HG03520 (cell line): ENCODE results near the gene TMEM107.
"Not testable (repeated sequence)": the region's sequence is repeated elsewhere in the genome, so short reads cannot be mapped to it uniquely, and the experiment has no call there.

Source experiments
- ATAC-seq: cut with Tn5 transposase; IDR thresholded peaks from one replicate; pipeline ENCODE4 v1.9.1; 2021; ENCODE audit warnings: mild to moderate bottlenecking, moderate library complexity; ENCODE audit not compliant: unreplicated experiment

The TMEM107 gene

DNA sequence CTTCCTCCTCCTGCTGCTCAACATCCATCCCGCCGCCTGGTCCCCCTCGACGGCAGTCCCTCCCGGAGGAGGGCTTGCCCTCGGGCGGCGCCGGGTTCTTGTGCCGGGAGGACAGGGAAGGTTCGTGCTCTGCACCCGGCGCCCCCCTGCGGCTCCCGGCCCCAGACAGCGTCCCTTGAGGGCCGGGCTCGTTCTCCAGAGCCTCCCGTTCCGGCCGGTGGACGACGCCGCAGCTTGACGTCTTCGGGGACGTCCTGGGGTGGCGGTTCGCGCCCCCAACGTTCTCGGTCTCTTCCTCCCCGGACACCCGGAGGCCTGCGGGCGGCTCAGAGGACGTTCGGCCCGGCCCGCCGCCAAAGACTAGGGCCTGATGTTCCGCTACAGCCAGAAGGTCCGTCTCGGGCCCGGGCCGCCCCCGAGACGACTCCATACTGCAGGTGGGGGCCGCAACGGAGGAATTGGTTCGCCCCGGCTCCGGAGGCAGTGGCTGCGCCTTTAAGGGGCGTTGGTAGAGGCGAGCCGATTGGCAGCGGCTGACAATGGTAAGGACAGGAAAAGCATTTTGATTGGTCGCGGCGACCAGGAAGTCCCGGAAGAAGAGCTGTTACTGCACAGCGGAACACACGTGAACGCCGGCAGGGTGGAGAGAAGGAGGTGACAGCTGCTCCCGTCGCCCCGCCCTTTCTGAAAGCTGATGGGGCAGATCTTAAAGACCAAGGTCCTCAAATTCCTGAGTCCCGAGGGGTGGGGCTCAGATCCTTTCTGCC is 13.7 kb upstream of the TMEM107 start, which contains the start of gene BORCS6:
Gene BORCS6 (minus strand): TSS at position 470 of the 767 bp plus-strand sequence. CDS start 40 bp downstream, at position 430.
- ATAC-seq: peak; percentile 39

DNA sequence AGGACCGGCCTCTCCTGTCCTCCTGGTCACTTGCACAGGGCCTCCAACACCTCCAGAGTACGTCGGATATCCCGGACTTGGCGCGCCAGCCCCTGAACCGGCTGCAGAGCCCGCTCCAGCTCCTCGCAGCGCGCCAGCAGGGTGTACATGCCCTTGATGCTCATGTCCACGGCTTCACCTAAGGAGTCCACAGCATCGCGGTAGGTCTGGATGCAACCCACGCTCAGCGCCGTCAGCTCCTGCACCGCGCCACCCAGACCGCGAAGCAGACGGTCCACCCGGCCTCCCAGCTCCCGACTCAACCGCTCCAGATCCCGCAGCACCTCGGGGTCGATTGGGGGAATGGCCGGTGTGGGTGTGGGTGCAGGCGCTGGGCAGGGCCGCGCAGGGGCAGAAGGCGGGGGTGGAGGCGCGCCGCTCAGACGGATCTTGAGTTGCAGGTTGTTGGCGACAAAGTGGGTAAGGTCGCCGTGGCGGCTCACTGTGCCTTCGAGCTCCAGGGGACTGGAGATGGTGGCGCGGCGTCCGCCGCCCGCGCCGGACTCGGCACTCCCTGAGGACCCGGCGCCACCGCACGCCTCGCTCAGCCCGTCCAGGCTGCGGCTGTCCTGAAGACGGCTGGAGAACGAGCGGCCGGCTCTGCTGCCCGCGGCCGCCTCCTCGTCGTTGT is 13.0 kb upstream of the TMEM107 start:
- ATAC-seq: no peak

DNA sequence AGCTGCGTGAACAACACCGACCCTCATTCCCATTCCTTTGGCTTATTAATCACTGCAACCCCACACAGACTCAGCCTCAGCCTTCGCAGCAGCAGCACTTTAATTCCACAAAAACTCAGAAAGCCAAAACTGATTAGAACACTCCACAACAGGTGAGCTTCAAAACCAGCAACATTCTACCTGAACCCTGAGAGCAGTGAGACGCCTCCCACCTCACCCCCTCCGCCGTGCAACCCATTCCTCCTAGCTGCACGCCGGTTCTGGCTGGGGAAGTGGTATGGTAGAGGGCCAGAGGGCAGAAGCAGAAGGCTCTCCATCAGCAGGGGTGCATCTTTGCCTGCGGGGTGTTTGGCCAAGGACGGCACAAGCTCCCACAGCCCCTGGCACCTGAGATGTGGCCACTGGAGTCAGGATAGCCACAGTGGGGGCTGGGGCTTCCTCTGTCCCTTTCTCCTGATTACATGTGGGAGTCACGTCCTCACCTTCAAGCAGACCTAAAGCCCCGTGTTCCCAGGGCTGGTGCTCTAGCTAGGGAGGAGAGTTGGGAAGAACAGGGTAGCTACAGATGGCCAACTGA is 12.2 kb upstream of the TMEM107 start:
- no peak for ATAC-seq

DNA sequence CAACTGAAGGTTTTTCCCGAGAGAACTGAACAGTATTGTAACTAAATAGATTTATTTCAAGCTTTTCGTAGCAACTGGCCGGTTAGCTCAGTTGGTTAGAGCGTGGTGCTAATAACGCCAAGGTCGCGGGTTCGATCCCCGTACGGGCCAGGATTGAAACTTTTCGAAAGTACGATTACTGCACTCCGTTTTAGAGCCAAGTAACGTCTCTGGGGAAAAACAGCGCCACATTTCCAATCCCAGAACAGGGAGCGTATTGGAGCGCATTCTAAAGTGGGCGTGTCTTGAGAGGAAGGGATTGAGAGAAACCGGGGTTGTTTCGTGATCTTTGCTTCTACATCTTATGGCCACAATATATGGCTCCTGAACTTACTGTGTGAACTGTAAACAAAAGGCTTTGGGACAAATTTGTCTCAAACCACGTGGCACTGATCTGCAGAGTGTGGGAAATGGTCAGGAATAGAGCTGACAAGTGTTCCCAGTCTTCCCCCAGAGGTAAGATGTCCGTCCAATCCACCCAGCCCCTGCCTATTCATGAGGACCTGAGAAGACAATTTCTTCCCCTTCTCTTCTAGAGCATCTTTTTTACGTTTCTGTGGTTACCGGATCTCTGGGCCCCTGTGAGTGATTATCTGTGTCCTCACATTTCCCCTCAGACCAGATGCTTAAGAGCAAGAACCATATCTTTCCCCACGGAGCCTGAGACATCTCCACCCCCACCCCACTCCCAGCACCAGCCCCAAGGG is 11.5 kb upstream of the TMEM107 start:
- ATAC-seq: peak; percentile 22

DNA sequence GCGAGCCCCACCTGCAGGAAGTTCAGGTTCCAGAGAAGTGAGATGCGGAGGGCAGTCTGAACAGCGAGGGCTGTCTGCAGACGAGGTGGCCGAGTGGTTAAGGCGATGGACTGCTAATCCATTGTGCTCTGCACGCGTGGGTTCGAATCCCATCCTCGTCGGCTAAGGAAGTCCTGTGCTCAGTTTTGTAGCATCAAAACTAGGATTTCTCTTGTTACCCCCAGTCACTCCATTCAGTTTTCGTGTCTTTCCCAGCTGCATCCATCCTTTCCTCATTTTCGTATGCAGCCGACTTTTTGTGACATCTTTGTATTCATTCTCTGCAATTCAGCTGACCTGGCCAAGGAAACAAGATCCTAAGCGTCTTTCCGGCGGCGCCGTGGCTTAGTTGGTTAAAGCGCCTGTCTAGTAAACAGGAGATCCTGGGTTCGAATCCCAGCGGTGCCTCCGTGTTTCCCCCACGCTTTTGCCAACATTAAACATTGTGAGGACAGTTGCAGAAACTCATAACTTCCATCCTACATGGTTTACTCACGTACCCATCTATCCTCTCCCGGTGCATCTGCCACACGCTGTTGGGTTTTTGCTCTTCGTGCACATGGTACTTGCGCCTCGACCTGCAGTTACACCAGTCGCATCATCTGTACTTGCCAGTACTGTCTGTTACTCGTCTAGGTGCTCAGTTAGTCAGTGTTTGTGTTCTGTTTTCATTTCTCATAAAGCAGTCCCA is 10.8 kb upstream of the TMEM107 start:
- ATAC-seq: peak; percentile 22

DNA sequence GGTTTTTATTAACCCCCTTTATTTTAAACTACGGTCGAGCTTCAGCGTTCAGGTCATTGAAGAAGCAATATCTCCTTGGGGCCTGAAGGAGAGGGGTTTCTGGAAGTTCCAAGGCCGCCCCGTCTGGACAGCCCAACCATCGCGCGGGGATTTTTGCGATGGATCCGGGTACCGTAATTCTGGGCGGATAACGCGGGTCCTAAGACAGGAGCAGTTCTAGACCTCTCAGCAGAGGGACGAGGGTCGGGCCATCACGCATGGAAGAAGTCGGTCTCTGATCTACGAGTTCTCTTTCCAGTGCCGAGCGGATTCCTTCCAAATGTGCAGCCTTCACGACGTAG is 10.2 kb upstream of the TMEM107 start:
- ATAC-seq: no peak

DNA sequence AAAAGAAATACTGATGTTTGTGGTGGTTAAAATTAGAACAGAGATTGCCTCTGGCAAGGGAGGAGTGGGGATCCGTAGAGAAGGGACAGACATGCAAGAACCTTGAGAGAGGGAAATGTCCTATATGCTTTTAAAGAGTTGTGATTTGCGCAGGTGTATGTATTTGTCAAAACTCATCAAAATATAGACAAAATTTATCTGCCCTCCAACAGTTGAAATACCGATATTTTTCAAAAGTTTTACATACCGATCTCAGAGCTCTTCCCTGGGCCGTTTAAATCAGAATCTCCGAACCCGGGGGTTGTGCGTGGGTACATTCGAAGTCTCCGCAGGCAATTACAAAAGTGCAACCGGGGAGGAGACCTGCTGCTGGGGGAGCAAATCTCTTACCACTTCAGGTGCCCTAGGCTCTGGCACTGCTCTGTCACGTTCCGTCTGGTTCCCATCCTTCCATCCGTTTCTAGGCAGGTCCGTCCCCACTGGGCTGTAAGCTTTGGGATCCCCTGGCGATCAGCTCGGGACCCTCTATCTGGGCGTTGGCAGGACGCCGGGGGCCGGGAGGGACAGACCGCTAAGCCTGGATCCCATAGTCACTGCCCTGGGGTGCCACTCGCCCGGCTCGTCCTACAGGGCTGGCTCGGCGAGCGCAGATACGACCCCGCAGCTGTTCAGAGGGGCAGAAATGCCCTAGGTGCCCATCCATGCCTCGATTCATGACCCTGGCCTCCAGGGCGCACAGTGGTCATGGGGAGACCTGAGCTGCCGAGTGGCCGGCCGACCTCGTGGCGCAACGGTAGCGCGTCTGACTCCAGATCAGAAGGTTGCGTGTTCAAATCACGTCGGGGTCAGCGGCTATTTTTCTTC is 9.6 kb upstream of the TMEM107 start:
- ATAC-seq: no peak

DNA sequence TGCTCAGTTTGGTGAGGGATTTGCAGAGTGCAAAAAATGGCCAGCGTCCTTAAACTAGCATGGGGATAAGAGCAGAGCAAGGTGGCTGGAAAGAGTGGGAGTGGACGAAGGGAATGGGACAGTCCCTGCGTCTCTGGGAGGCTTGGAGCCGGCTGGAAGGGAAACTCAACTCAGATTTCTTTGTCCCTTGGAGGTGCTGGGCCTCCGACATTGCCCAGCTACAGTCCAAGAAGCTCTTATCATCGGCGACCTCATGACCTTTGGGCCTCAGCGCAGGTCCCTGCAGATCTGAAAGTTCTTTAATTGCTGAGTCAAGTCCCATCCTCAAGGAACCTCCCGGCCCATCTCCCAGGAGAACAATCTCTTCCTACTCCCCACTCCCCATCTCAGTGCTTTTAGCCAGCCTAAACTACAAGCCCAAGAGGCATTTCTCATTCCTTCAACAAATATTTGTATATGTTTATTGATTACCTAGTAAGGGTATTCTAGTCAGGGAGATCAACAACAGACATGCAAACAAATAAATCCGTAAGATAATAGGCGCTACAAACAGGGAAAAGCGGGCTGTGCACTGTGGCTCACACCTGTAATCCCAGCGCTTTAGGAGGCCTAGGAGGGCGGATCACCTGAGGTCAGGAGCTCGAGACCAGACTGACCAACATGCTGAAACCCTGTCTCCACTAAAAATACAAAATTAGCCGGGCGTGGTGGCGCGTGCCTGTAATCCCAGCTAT is 985 bp upstream of the TMEM107 start:
- no peak for ATAC-seq

DNA sequence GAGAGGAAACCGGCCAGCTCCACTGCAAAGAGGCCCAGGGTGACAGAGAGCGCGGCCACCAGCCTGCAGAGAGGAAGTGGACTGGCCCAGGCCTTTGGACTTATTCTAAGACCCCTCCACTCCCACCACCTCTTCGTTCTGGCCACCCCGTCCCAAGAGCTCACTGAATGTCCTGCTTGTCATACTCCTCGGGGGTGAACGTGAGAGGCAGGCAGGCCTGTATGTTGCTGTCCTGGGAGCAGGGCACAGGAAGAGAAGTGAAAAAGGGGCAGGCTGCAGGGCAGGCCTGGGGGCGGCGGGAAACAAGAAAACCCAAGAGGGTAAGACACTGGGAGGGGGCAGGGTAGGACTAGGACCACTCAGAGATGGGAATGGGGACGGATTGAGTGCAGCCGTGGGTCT is 384 bp downstream of the TMEM107 start:
- ATAC-seq: no peak

DNA sequence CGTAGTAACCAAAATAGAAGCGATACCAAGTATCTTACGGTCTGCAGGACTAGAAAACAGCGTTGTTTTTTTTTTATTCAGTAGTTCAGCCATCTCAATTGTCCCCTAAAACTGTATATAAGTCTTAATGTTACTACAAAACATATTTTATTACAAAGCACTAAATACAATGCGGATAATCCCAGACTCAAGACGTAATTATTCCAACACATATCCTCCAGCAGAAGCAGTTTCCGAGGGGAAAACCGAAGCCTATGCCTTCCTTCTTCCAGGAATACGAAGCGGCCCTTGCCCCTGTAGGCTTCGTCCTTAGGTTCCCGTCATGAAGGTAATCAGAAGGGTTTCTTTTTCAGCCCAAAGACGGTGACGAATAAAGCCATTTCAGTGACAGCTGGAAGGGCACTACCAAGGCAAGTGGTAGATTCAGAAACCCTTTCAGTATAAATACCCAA is 2.3 kb downstream of the TMEM107 start:
- ATAC-seq: no peak

DNA sequence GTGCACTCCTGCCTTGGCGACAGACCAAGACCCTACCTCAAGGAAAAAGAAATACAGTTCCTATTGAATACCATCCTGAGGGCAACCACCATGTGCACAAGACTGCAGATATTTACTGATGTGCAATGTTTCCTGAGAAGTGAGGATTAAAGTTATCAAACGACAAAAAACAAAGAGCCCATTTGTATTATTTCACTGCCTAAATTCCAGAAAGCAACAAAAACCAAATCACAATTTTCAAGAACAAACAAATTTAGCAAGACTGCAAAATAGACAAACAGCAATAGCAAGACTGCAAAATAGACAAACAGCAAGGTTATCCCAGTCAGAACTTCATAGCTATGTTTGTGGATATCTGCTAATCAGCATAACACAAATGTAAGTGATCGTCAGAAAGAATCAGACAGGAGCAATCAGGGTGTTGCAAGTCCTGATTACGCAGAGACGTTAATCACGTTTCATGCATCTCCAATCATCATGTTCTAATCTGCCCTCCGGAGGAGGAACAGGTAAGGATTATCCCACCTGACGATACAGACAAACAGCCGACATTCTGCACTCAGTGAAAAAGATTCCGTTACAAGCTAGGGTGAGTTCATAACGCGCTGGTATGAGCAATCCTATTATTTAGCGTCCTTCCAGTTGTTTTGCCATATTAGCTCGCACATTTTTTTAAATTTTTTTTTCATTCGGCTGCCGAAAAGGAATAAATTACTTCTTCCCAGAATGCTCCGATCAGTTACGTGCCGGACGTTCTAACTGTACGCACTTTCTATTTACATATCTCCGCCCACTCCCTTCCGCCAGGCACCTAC is 2.9 kb downstream of the TMEM107 start:
- ATAC-seq: peak; percentile 67

DNA sequence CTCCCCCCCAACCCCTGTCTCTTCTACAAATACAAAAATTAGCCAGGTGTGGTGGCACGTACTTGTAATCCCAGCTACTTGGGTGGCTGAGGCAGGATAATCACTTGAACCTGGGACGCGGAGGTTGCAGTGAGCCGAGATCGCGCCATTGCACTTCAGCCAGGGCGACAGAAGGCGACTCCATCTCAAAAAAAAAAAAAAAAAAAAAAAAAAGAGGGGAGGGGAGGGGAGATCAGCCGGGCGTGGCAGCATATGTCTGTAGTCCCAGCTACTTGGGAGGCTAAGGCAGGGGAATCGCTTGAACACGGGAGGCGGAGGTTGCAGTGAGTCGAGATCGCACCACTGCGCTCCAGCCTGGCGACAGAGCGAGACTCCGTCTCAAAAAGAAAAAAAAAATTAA is 6.0 kb downstream of the TMEM107 start:
- not testable (repeated sequence) for ATAC-seq

DNA sequence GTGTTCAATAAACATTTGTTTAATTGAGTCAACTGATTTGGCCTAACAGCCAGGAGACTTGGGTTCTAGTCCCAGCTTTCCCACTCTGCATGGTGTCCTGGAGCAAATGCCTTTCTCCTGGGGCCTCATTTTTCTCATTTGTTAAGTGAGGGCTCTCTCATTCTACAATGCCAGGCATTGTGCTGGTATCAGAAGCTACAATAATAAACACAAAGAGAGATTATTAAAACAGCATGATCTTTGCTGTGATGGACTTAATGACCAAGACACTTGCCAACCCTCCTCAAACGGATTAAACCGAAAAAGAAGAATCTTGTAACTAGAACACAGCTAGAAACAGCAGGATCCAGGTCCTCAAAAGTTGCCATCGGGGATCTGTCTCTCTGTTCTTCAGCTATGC is 8.7 kb downstream of the TMEM107 start:
- ATAC-seq: no peak

DNA sequence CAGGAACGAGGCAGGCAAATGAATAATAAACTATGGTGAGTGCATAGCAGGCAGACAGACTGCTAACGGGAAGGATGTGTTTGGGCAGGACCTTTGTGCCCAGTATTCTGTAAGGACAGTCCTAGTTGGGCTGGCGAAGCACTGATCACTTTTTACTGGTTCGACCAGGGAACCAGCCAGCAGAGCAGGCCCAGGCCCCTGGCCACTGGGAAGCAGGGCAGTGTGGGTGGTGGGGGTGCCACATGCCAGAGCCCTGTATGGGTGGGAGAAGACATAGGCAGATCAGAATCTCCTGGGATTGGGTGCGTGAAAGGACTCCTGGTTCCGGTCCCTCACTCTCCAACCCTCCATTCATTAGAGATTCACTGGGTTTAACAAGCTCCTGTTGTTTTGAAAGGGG is 9.4 kb downstream of the TMEM107 start:
- ATAC-seq: no peak

DNA sequence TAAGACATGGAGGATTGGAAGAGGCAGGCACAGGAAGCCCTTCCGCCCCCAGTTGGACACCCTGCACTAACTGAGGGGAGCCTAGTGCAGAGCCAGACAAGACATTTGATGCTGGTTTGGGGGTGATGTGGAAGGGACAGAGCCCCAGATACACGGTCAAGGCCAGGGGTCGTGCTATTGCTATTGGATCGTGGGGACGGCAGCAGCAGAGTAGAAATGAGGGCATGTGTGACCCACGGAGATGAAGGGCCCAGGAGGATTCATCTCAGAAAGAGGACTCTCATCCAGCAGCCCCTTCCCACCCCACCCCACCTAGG is 11.4 kb downstream of the TMEM107 start:
- no peak for ATAC-seq

DNA sequence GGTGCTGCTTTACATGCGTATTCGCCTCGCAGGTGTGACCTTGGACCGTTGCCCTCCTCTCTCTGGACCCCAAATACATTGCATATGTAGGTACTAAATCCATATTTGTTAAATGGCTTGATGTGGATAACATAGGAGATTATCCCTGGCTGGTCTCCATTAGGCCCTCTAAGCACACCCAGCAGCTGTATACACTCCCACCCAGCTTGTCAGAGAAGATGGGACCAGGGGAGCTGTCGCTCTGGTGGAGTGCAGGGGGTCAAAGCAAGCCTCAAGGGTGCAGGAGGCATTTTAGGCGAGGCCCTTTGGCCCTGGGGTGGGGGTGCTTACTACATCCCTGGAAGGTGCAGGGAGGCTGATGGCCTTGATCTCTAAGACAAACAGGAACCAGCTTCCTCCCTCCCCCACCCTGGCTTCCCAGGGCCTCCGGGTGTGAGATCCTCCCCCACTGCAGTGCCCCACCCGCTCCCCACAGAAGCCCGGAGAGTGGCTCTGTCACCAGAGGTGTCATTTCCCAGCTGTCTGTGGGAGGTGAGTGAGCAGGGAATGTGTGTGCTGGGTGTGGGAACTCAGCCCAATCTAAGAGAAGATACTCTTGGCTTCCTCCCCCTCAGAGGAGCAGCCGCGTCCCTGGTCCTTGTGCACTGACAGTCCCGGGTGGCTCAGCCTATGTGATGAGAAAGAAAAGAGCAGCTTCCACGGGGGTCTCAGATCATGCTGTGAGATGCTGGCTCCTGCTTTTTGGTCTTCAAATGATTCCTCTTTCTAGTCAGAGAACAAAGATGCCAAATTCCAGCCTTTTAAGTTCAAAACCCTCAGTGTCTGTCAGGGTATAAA is 12.0 kb downstream of the TMEM107 start:
- ATAC-seq: no peak
